Measurements from ENCODE around the gene ZFHX2.
"Not testable (repeated sequence)": the region's sequence is repeated elsewhere in the genome, so short reads cannot be mapped to it uniquely, and the experiment has no call there.

ZFHX2 gene

GRCh38 chr14:23540141-23540469, 11.5 kb downstream of the ZFHX2 start:
- peaks cover 6% of the 10 kb centered on the region for H3K36me3 Mint-ChIP-seq
- ATAC-seq: no peak
- H3K27ac Mint-ChIP-seq: no peak overlapping the region
- H3K27me3 Mint-ChIP-seq: no peaks in the 10 kb centered on the region
- H3K4me1 Mint-ChIP-seq: peaks cover 4% of the 10 kb centered on the region
- H3K9me3 Mint-ChIP-seq: no peaks in the 10 kb centered on the region
- no peak overlapping the region for H3K4me3 Mint-ChIP-seq

- H3K4me1 Mint-ChIP-seq: peaks cover 4% of the 10 kb centered on the region
- no peaks in the 10 kb centered on the region for H3K9me3 Mint-ChIP-seq
- no peak overlapping the region for H3K4me3 Mint-ChIP-seq
- H3K27ac Mint-ChIP-seq: no peak overlapping the region
- no peak for ATAC-seq
- no peaks in the 10 kb centered on the region for H3K27me3 Mint-ChIP-seq
- H3K36me3 Mint-ChIP-seq: no peaks in the 10 kb centered on the region
Measured at GRCh38 chr14:23539248-23540140, 12.1 kb downstream of the ZFHX2 start.

DNA sequence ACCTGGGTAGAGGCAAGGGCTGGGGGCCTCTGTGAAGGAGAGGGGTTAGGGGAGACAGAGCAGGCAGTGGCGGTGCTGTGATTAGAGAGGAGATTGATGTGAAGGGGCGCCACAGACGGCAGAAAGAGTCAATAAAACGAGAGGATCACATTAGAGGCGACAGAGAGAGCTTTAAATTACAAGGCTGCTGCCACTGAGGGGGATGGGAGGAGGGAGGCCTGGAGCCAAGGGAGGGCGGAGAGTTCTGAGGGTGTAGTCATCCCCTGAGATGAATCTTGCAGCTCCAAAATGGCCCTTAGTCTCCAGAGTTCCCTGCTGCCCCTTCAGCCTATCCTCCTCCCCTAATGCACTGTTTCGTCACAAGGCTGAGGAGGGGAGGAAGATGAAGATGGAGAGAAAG, 12.8 kb downstream of the ZFHX2 start:
- Mint-ChIP-seq H3K4me3 (no peak overlapping the region), H3K27ac (no peak overlapping the region), H3K27me3 (no peaks in the 10 kb centered on the region), H3K36me3 (no peaks in the 10 kb centered on the region), H3K9me3 (no peaks in the 10 kb centered on the region), H3K4me1 (peaks cover 4% of the 10 kb centered on the region)
- ATAC-seq: no peak

- Mint-ChIP-seq H3K4me3 (no peak overlapping the region), H3K9me3 (no peaks in the 10 kb centered on the region), H3K4me1 (peaks cover 4% of the 10 kb centered on the region), H3K27me3 (no peaks in the 10 kb centered on the region), H3K27ac (no peak overlapping the region), H3K36me3 (no peaks in the 10 kb centered on the region)
- no peak for ATAC-seq
Measured at GRCh38 chr14:23538050-23538718, 13.4 kb downstream of the ZFHX2 start.

GRCh38 chr14:23537351-23538049, 14.1 kb downstream of the ZFHX2 start:
- H3K9me3 Mint-ChIP-seq: no peaks in the 10 kb centered on the region
- ATAC-seq: no peak
- no peaks in the 10 kb centered on the region for H3K27me3 Mint-ChIP-seq
- peaks cover 4% of the 10 kb centered on the region for H3K4me1 Mint-ChIP-seq
- no peaks in the 10 kb centered on the region for H3K36me3 Mint-ChIP-seq
- no peak overlapping the region for H3K27ac Mint-ChIP-seq
- no peak overlapping the region for H3K4me3 Mint-ChIP-seq

- H3K4me1 Mint-ChIP-seq, ATAC-seq, H3K9me3 Mint-ChIP-seq, H3K4me3 Mint-ChIP-seq, H3K27ac Mint-ChIP-seq, H3K27me3 Mint-ChIP-seq, H3K36me3 Mint-ChIP-seq: not testable (repeated sequence)
Measured at GRCh38 chr14:23536906-23537305, 14.7 kb downstream of the ZFHX2 start.

DNA sequence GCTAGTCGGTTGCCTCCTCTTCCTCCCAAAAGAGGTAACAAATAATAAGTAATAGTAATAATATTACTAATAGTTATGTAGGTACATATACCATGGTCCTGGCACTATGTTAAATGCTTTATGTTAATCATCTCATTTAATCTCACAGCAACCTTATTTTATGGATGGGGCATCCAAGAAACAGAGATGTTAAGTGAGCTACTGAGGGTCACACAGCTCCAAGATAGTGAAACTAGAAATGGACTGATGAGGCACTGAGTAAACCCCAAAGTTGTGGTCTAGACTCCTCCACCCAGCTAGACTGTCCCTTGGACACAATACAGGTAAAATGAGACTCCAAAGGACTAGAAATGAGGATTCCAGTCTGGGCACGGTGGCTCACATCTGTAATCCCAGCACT, 15.1 kb downstream of the ZFHX2 start:
- Mint-ChIP-seq H3K27ac (no peak overlapping the region), H3K4me1 (peaks cover 4% of the 10 kb centered on the region), H3K4me3 (no peak overlapping the region), H3K27me3 (no peaks in the 10 kb centered on the region), H3K36me3 (no peaks in the 10 kb centered on the region), H3K9me3 (no peaks in the 10 kb centered on the region)
- no peak for ATAC-seq

DNA sequence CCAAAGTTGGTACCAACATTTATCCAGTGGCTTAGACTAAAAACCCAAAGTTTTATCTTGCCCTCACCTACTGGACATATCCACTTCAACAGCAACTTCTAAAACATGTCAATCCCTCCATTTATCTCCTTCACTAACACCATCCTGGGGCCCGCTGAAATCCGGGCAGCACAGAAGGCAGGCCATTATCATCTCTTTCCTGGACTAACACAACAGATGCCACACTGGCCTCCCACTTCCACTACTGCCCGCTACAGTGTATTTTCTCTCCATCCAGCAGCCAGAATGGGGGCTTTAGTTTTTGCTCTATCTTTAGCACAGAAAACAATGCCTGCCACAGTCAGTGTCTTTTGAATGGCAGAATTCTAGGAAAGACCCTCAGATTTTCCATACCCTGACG, 15.6 kb downstream of the ZFHX2 start:
- no peaks in the 10 kb centered on the region for H3K36me3 Mint-ChIP-seq
- no peak for ATAC-seq
- H3K27me3 Mint-ChIP-seq: no peaks in the 10 kb centered on the region
- peaks cover 4% of the 10 kb centered on the region for H3K4me1 Mint-ChIP-seq
- no peak overlapping the region for H3K27ac Mint-ChIP-seq
- no peak overlapping the region for H3K4me3 Mint-ChIP-seq
- no peaks in the 10 kb centered on the region for H3K9me3 Mint-ChIP-seq

- H3K4me3 Mint-ChIP-seq: no peak overlapping the region
- H3K36me3 Mint-ChIP-seq: no peaks in the 10 kb centered on the region
- no peaks in the 10 kb centered on the region for H3K4me1 Mint-ChIP-seq
- H3K27ac Mint-ChIP-seq: no peak overlapping the region
- no peaks in the 10 kb centered on the region for H3K27me3 Mint-ChIP-seq
- H3K9me3 Mint-ChIP-seq: no peaks in the 10 kb centered on the region
- ATAC-seq: no peak
Measured at GRCh38 chr14:23533652-23534435, 17.7 kb downstream of the ZFHX2 start.

DNA sequence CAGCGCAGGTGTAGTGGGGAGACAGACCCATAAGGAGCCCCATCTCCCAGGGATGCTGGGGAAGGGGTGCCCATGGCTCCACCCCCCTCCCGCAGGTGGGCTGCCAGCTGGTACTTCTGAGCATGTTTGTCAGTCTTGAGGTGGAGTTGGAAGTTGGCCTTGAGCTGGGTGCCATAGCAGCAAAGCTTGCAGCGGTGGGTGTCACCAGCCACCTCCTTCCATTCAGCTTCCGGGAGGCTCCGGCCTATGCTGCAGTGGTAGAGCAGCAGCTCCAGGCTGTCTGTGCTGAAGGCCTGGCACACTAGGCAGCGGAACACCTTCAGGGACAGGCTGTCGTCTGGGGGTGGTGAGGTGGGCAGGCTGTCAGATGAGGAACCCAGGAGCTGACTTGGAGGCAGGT, 18.9 kb downstream of the ZFHX2 start:
- H3K9me3 Mint-ChIP-seq: no peaks in the 10 kb centered on the region

DNA sequence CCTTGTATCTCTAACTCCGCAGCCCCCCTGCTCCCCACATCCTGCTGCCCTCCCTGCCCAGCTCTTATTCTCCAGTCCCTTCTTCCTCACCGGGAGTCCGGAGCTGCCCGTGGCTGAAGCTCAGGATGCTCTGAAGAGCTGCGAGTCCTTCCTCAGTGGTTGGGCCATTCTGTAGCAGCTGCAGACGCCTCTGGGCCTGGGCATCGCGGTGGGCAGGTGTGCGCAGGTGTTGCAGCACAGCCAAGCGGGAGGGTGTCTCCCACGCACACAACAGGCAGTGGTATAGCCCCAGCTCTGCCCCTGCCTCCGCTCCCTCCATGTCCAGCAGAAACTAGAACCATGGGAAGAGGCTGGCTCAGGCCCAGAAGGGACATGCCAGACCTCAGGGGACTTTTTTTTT, 20.2 kb downstream of the ZFHX2 start:
- ATAC-seq: no peak
- H3K4me1 Mint-ChIP-seq: no peaks in the 10 kb centered on the region
- H3K4me3 Mint-ChIP-seq: no peak overlapping the region
- no peak overlapping the region for H3K27ac Mint-ChIP-seq
- no peaks in the 10 kb centered on the region for H3K9me3 Mint-ChIP-seq
- H3K36me3 Mint-ChIP-seq: no peaks in the 10 kb centered on the region
- no peaks in the 10 kb centered on the region for H3K27me3 Mint-ChIP-seq

More for the DNA sequence above, 18.9 kb downstream of the ZFHX2 start:
- H3K27me3 Mint-ChIP-seq: no peaks in the 10 kb centered on the region
- H3K4me3 Mint-ChIP-seq: no peak overlapping the region
- ATAC-seq: no peak
- H3K27ac Mint-ChIP-seq: no peak overlapping the region
- no peaks in the 10 kb centered on the region for H3K36me3 Mint-ChIP-seq
- H3K4me1 Mint-ChIP-seq: no peaks in the 10 kb centered on the region

GRCh38 chr14:23530375-23531055, 21.1 kb downstream of the ZFHX2 start:
- H3K4me3 Mint-ChIP-seq: no peak overlapping the region
- H3K27me3 Mint-ChIP-seq: no peaks in the 10 kb centered on the region
- no peak overlapping the region for H3K27ac Mint-ChIP-seq
- no peaks in the 10 kb centered on the region for H3K4me1 Mint-ChIP-seq
- H3K9me3 Mint-ChIP-seq: no peaks in the 10 kb centered on the region
- ATAC-seq: no peak
- no peaks in the 10 kb centered on the region for H3K36me3 Mint-ChIP-seq

DNA sequence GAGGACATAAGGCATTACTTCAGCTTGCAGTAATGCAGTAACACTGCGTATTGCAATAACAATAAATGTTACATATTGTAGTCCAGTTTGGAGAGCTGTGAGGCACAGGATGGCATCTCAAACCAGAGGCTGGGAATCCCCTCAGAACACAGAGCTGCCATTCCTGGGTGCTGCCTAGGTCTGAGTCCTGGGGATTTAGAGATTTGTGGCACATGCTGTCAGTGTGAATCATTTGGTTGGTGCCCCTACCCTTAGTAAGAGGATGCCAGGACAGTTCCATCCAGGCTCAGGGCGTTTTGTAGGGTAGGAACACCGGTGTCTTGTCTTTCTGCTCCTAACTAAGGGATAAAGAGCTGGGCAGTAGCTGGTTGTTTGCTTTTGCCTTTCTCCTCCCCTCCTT, 22.5 kb downstream of the ZFHX2 start:
- Mint-ChIP-seq H3K4me1 (no peaks in the 10 kb centered on the region), H3K27me3 (no peaks in the 10 kb centered on the region), H3K9me3 (no peaks in the 10 kb centered on the region), H3K4me3 (no peak overlapping the region), H3K27ac (peak overlapping the region; percentile 55), H3K36me3 (no peaks in the 10 kb centered on the region)
- no peak for ATAC-seq

DNA sequence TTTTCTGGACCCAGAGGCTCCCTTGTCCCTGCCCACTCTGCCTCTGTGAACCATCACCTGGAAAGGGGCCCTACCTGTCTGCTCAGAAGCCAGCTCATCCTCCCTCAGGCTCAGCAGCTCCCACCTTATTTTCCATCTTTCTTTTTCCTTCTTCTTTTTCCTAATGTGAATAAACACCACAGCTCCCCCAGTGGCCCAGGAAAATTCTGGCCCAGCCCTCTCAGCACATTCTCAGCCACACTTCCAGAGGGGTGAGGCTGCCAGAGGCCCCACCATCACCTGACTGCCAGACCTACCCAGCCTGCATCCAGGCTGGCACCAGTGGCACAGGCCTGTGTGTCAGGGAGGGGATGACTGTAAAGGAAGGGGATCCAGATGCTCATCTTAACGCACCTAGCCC, 23.0 kb downstream of the ZFHX2 start:
- ATAC-seq: no peak
- Mint-ChIP-seq H3K9me3 (no peaks in the 10 kb centered on the region), H3K27ac (peak overlapping the region; percentile 55), H3K36me3 (no peaks in the 10 kb centered on the region), H3K27me3 (no peaks in the 10 kb centered on the region), H3K4me1 (no peaks in the 10 kb centered on the region), H3K4me3 (no peak overlapping the region)

DNA sequence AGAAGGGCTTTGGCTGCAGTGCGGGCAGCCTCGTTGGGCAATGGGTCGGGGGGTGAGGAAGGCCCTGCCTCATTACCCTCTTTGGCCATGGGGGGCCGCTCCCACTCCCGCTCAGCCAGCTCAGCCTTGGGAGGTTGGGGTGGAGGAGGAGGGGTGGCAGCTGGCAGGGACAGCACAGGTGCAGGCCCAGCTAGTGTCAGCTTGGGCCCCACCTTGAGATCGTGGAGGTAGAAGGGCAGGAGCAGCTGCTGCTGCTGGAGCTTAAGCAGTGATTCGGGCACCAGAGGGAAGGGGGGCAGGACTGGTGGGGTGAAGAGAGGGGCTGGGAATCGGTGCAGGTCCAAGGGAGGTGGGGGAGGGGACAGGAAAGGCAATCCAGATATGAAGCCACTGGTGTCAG, 26.0 kb downstream of the ZFHX2 start:
- Mint-ChIP-seq H3K9me3 (no peaks in the 10 kb centered on the region), H3K27me3 (no peaks in the 10 kb centered on the region), H3K4me1 (no peaks in the 10 kb centered on the region), H3K36me3 (no peaks in the 10 kb centered on the region), H3K27ac (no peak overlapping the region), H3K4me3 (no peak overlapping the region)
- ATAC-seq: no peak
